ENCODE results near the gene HSD3B7. TPM values are rescaled to one million over a fixed set of nuclear protein-coding genes. Genes with fewer than 3 reads are reported as not detected.

HSD3B7 gene
- total RNA-seq, 4 donors from 2014 or later = 6.9 to 17.0 (median 8.8) TPM

DNA sequence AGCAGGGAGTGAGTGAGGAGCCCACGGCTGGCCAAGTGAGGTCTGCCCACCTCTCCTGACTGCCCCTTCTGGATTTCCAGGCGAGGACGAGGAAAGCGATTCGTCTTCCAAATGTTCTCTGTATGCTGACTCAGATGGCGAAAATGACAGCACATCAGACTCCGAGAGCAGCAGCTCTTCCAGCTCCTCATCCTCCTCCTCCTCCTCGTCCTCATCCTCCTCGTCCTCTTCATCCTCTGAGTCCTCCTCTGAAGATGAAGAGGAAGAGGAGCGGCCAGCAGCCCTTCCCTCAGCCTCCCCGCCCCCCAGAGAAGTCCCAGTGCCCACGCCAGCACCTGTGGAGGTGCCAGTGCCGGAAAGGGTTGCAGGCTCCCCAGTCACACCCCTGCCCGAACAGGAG lies 13.7 kb upstream of the HSD3B7 start:
- intact Hi-C loops (cut with DNase I) = no loop called here
- Histone ChIP-seq H3K27me3 (no peaks in the 10 kb centered on the region), H3K36me3 (peaks cover 31 to 100% (median 85%) of the 10 kb centered on the region in 3 donors), H3K9me3 (no peaks in the 10 kb centered on the region), H3K4me1 (no peaks in the 10 kb centered on the region), H3K4me3 (no peak overlapping the region), H3K27ac (no peak overlapping the region)
- WGBS, 2 donors = 87 to 93% methylated on average over 8 to 12 of the region's 14 CpGs
- no peak for DNase-seq
- no peak for TF ChIP-seq POLR2A (IDR thresholded peaks at IDR 0.05)
- TF ChIP-seq, protein P1, sequence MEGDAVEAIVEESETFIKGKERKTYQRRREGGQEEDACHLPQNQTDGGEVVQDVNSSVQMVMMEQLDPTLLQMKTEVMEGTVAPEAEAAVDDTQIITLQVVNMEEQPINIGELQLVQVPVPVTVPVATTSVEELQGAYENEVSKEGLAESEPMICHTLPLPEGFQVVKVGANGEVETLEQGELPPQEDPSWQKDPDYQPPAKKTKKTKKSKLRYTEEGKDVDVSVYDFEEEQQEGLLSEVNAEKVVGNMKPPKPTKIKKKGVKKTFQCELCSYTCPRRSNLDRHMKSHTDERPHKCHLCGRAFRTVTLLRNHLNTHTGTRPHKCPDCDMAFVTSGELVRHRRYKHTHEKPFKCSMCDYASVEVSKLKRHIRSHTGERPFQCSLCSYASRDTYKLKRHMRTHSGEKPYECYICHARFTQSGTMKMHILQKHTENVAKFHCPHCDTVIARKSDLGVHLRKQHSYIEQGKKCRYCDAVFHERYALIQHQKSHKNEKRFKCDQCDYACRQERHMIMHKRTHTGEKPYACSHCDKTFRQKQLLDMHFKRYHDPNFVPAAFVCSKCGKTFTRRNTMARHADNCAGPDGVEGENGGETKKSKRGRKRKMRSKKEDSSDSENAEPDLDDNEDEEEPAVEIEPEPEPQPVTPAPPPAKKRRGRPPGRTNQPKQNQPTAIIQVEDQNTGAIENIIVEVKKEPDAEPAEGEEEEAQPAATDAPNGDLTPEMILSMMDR (IDR thresholded peaks at IDR 0.05) = no peak

DNA sequence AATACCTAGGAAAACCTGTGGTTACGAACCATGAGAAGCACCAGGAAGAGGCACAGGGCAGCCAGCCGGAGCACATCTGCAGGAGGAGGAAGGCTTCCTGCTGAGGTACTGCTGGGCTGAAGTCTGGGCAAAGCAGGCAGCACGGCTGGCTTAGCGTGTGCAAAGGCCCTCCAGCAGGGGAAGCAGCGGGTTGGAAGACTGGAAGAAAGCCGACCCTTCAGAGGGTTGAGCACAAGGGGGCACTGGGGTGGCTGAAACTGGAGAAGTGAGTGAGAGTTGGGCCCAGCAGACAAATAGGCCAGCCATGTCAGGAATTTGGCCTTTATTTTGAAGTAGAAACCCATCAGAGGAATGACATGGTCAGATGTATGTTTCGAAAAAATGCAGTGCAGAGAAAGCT lies 12.1 kb upstream of the HSD3B7 start:
- Histone ChIP-seq H3K4me3 (no peak overlapping the region), H3K36me3 (peaks cover 29 to 100% (median 80%) of the 10 kb centered on the region in 3 donors), H3K27me3 (no peaks in the 10 kb centered on the region), H3K4me1 (no peaks in the 10 kb centered on the region), H3K27ac (no peak overlapping the region), H3K9me3 (no peaks in the 10 kb centered on the region)
- intact Hi-C loops (cut with DNase I) = no loop called here
- 83 to 84% methylated on average over 7 of the region's 7 CpGs for WGBS, 2 donors
- TF ChIP-seq, protein P1 (IDR thresholded peaks at IDR 0.05) = no peak
- no peak for TF ChIP-seq POLR2A (IDR thresholded peaks at IDR 0.05)
- DNase-seq = no peak

DNA sequence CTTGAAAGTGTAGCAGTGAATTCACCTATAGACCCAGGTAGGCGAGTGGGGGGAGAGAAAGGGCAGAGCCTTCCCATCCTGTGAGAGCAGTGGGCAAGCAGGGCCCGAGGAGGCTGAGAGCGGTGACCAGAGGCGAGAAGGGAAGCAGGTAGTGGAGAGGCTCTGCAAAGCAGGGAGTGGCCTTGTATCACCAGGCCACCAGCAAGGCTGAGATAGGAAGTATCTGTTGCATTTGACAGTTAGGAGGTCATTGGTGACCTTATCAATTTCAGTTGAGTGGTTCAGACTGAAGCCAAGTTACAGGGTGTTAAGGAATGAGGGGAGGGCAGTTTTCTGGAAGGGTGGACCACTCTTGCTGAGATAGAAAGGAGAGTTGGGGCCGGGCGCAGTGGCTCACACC lies 10.7 kb upstream of the HSD3B7 start:
- TF ChIP-seq, protein P1 (IDR thresholded peaks at IDR 0.05) = no peak
- TF ChIP-seq POLR2A (IDR thresholded peaks at IDR 0.05) = no peak
- 93 to 96% methylated on average over 6 of the region's 6 CpGs for WGBS, 2 donors
- Histone ChIP-seq H3K36me3 (peaks cover 30 to 100% (median 76%) of the 10 kb centered on the region in 3 donors), H3K4me1 (no peaks in the 10 kb centered on the region), H3K27ac (no peak overlapping the region), H3K4me3 (no peak overlapping the region), H3K27me3 (no peaks in the 10 kb centered on the region), H3K9me3 (no peaks in the 10 kb centered on the region)
- intact Hi-C loops (cut with DNase I) = no loop called here
- no peak for DNase-seq

DNA sequence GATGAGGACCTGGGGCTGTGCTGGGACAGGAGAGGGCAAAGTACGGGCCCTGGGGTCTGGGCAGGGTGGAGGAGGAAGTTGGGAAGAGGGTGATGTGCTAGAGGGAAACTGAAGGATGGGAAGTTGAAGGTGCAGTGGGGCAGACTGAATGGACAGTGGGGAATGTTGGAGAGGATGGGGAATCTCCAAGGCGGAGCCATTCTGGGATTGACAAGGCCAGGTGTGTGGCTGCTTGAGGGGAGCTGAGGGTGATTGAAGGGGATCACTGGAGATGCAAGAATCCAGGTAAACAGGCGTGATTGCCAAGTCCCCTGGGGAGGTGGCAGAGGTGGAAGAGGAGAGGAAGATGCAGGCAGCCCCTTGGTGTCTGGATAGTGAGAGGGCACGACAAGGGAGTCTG lies 8.5 kb upstream of the HSD3B7 start:
- H3K9me3 ChIP-seq = no peaks in the 10 kb centered on the region
- no peak overlapping the region for H3K4me3 ChIP-seq
- 90 to 91% methylated on average over 4 of the region's 4 CpGs for WGBS, 2 donors
- H3K36me3 ChIP-seq = peaks cover 31 to 100% (median 69%) of the 10 kb centered on the region in 3 donors
- H3K27ac ChIP-seq = no peak overlapping the region
- no peaks in the 10 kb centered on the region for H3K4me1 ChIP-seq
- TF ChIP-seq, protein P1 (IDR thresholded peaks at IDR 0.05) = no peak
- no peak for TF ChIP-seq POLR2A (IDR thresholded peaks at IDR 0.05)
- H3K27me3 ChIP-seq = no peaks in the 10 kb centered on the region
- intact Hi-C loops (cut with DNase I) = no loop called here
- no peak for DNase-seq

DNA sequence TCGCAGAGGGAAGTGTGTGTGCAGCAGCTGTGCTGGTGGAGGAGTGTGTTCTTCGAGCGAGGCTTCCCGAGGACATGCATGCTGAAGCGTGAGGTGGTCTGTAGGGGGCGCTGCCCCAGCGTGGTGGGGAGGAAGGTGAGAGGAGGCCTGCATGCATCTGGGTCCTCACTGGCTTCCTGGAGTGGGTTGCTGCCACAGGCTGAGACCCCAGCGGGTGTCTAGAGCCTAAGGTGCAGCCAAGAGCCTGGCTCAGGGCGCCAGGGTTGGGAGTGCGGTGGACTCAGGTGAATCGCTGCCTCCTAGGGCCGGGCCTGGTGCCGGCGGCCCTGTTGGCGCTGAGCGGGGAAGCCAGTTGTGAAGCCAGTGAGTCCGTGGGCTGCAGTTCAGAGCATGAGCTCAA lies 7.5 kb upstream of the HSD3B7 start:
- no peak for TF ChIP-seq POLR2A (IDR thresholded peaks at IDR 0.05)
- TF ChIP-seq, protein P1 (IDR thresholded peaks at IDR 0.05) = no peak
- intact Hi-C loops (cut with DNase I) = no loop called here
- no peak overlapping the region for H3K4me3 ChIP-seq
- no peaks in the 10 kb centered on the region for H3K9me3 ChIP-seq
- no peak for DNase-seq
- H3K36me3 ChIP-seq = peaks cover 30 to 100% (median 66%) of the 10 kb centered on the region in 3 donors
- H3K27ac ChIP-seq = no peak overlapping the region
- WGBS, 2 donors = 72 to 83% methylated on average over 2 to 8 of the region's 17 CpGs
- H3K27me3 ChIP-seq = no peaks in the 10 kb centered on the region
- peaks cover 0 to 1% (median 0%) of the 10 kb centered on the region in 3 donors for H3K4me1 ChIP-seq
